CD4-positive, alpha-beta T cell treated with Interleukin-10 for 1 hour (primary cell): Measurements from ENCODE around the gene NES.
A peak's percentile ranks its signal among the peaks of the same experiment; 100 is the strongest.

Experiments
- DNase-seq: peaks from one replicate; pipeline ENCODE4 v3.0.0-alpha.2; 2020

Gene NES

GRCh38 chr1:156680056-156680455, 2.8 kb upstream of the NES start:
- no peak for DNase-seq

GRCh38 chr1:156677616-156678596, 699 bp upstream of the NES start:
- peak; percentile 43 for DNase-seq

GRCh38 chr1:156676114-156676819, 940 bp downstream of the NES start:
- no peak for DNase-seq

GRCh38 chr1:156675210-156676113, 1.7 kb downstream of the NES start:
- DNase-seq = no peak

- no peak for DNase-seq
These were observed 3.7 kb downstream of the NES start for GRCh38 chr1:156673387-156674121.

- no peak for DNase-seq
These were observed 5.4 kb downstream of the NES start for GRCh38 chr1:156671804-156672203.

- no peak for DNase-seq
These were observed 6.4 kb downstream of the NES start for GRCh38 chr1:156670791-156671190.

GRCh38 chr1:156670359-156670758, 6.8 kb downstream of the NES start:
- DNase-seq = no peak

GRCh38 chr1:156669794-156670193, 7.4 kb downstream of the NES start:
- DNase-seq = no peak

- no peak for DNase-seq
These were observed 8.2 kb downstream of the NES start for GRCh38 chr1:156668801-156669637.

- DNase-seq = no peak
These were observed 9.1 kb downstream of the NES start for GRCh38 chr1:156667968-156668709.

- DNase-seq = no peak
These were observed 9.6 kb downstream of the NES start for GRCh38 chr1:156667610-156667967.

GRCh38 chr1:156666862-156667609, 10.2 kb downstream of the NES start:
- no peak for DNase-seq

- DNase-seq = no peak
These were observed 11.7 kb downstream of the NES start for GRCh38 chr1:156665539-156665938.

GRCh38 chr1:156664767-156665411, 12.3 kb downstream of the NES start:
- no peak for DNase-seq

- no peak for DNase-seq
These were observed 13.0 kb downstream of the NES start for GRCh38 chr1:156664046-156664766.

GRCh38 chr1:156663178-156663577, 14.0 kb downstream of the NES start:
- no peak for DNase-seq

- DNase-seq = no peak
These were observed 14.5 kb downstream of the NES start for GRCh38 chr1:156662800-156663055.
